HepG2 (cell line): ENCODE data around the gene FBXO10. TPM values are rescaled to one million over a fixed set of nuclear protein-coding genes. Genes with fewer than 3 reads are reported as not detected.

ENCODE experiments used
- ATAC-seq: fragments of 200-7000 bp; cut with Tn5 transposase; 3 replicates; pipeline ENCODE4 v1.9.1; 2020; ENCODE audit warnings: mild to moderate bottlenecking, moderate library complexity
- BruUV-seq: library from RNA; stranded (reverse); fragments of 400-500 nt; replicated peaks from 2 replicates; lab custom pipeline; 2021; lab: Mats Ljungman, UMichigan
- CTCF ChIA-PET: fragments of 300-600 bp; formaldehyde crosslinking; extraction: SDS; loops from one replicate; lab custom pipeline; 2021; ENCODE audit warnings: low total read pairs, inconsistent platforms, low intra/inter-chr PET ratio; lab: Yijun Ruan, JAX
- POLR2A ChIA-PET: fragments of 350-600 bp; sonication (Branson Sonifier 250); formaldehyde crosslinking; loops from one replicate; lab custom pipeline; 2020; ENCODE audit warnings: antibody characterized with exemption, inconsistent platforms; lab: Yijun Ruan, JAX
- DNase-seq: peaks from one replicate; pipeline ENCODE4 v3.0.0-alpha.2; 2015; ENCODE audit warnings: low spot score
- FAIRE-seq: peaks from 3 replicates; lab custom pipeline; 2011; peaks lifted over from hg19 to GRCh38; lab: Jason Lieb, UNC
- H2AFZ ChIP-seq: one replicate; pipeline ENCODE4 v1.6.1; 2011; ENCODE audit warnings: low read length, inconsistent platforms
- H3K27ac ChIP-seq: fragments of 300-600 bp; 3 replicates; pipeline ENCODE4 v1.8.0; 2011; ENCODE audit warnings: mixed run types, mild to moderate bottlenecking, mixed read lengths, low read length, inconsistent platforms; ENCODE audit not compliant: insufficient read depth; ENCODE audit errors: extremely low read length
- H3K27me3 ChIP-seq, 2 experiments: fragments of 200-600 bp in 1 of 2; 2 replicates in 1 of 2; 3 replicates in 1 of 2; pipeline versions ENCODE4 v1.6.0 to v1.8.0; 2011; ENCODE audit warnings: low read length in 2 of 2, mild to moderate bottlenecking in 2 of 2, moderate library complexity in 2 of 2, inconsistent platforms in 1 of 2; ENCODE audit not compliant: insufficient read depth in 2 of 2, control insufficient read depth in 1 of 2
- H3K36me3 ChIP-seq, 2 experiments: fragments of 200-600 bp in 1 of 2; replicated peaks in 1 of 2; 2 replicates in 1 of 2; 3 replicates in 1 of 2; pipeline versions ENCODE4 v1.5.1 to v1.8.0; 2011; ENCODE audit warnings: low read length in 2 of 2, inconsistent platforms in 1 of 2; ENCODE audit not compliant: insufficient read depth in 2 of 2, control insufficient read depth in 1 of 2
- H3K4me1 ChIP-seq: 2 replicates; pipeline ENCODE4 v1.5.1; 2012; ENCODE audit warnings: low read length, inconsistent platforms; ENCODE audit not compliant: insufficient read depth
- H3K4me2 ChIP-seq: 2 replicates; pipeline ENCODE4 v1.6.0; 2011; ENCODE audit warnings: low read depth, low read length, inconsistent platforms
- H3K4me3 ChIP-seq, 3 experiments: fragments of 200-600 bp in 1 of 3; sonication (generic), shearing (Covaris generic) in 1 of 3; replicated peaks in 1 of 3; 2 replicates each; pipeline ENCODE4 v1.5.1; 2011 to 2016; ENCODE audit warnings: low read length in 3 of 3, inconsistent platforms in 2 of 3, low read depth in 2 of 3, mild to moderate bottlenecking in 2 of 3, control low read depth in 1 of 3, mixed read lengths in 1 of 3; ENCODE audit not compliant: insufficient read depth in 1 of 3
- H3K79me2 ChIP-seq: one replicate; pipeline ENCODE4 v1.6.1; 2011; ENCODE audit warnings: low read length, inconsistent platforms; ENCODE audit not compliant: insufficient read depth
- H3K9ac ChIP-seq: 2 replicates; pipeline ENCODE4 v1.6.0; 2011; ENCODE audit warnings: mild to moderate bottlenecking, low read depth, low read length, inconsistent platforms; ENCODE audit not compliant: insufficient read depth
- H3K9me3 ChIP-seq: 2 replicates; pipeline ENCODE4 v1.5.1; 2012; ENCODE audit warnings: mild to moderate bottlenecking, low read length
- H4K20me1 ChIP-seq: 2 replicates; pipeline ENCODE4 v1.6.0; 2011; ENCODE audit warnings: inconsistent platforms, mild to moderate bottlenecking, low read length, moderate library complexity; ENCODE audit not compliant: insufficient read depth
- LCORL ChIP-seq, 2 experiments: fragments of 450-650 bp in 1 of 2; sonication (generic) in 1 of 2; formaldehyde crosslinking in 1 of 2; IDR thresholded peaks; 2 replicates each; pipeline versions ENCODE4 v1.5.0 to v1.6.1; 2017 to 2020; ENCODE audit warnings: antibody characterized with exemption in 1 of 2, missing genetic modification reagents in 1 of 2
- ZBTB40 ChIP-seq, 2 experiments: fragments of 450-650 bp in 1 of 2; sonication (generic) in 1 of 2; formaldehyde crosslinking in 1 of 2; IDR thresholded peaks; 2 replicates each; pipeline versions ENCODE4 v1.6.1 to v1.8.0; 2016 to 2022; ENCODE audit warnings: antibody characterized with exemption in 1 of 2, mild to moderate bottlenecking in 1 of 2, missing genetic modification reagents in 1 of 2
- WGBS: methylation state at CpG from one replicate; pipeline ENCODE4 v1.1.6; 2017; ENCODE audit warnings: low lambda C conversion rate; 5-methylcytosine and 5-hydroxymethylcytosine counted together
- in situ Hi-C: cut with HindIII; loops from 2 replicates; pipeline ENCODE4 v1.10.0; 2017; ENCODE audit warnings: low pct_unique_long_range_greater_than_20kb; ENCODE audit not compliant: extremely low pct_ligation_motif_present
- intact Hi-C: fragments of 100-400 bp; cut with micrococcal nuclease; formaldehyde crosslinking; loops from one replicate; pipeline ENCODE4 v1.10.0; 2022; ENCODE audit not compliant: unreplicated experiment
- polyA plus RNA-seq, 8 experiments: library from polyadenylated mRNA; depleted of rRNA in 3 of 8; stranded (reverse) in 7 of 8; unstranded in 1 of 8; fragments of >200 nt; fragmentation: Illumina TruSeq in 4 of 8; extraction: Trizol in 4 of 8; gene quantifications; 2 replicates each; pipeline versions ENCODE4 v1.2.1 to v1.2.3, GENCODE V29; 2011 to 2016; ENCODE audit warnings: low read depth in 4 of 8, missing spikeins in 1 of 8, mixed read lengths in 1 of 8; ENCODE audit not compliant: insufficient read depth in 1 of 8
- total RNA-seq, 5 experiments: library from RNA; depleted of rRNA; stranded (reverse); fragments of >200 nt; fragmentation: Illumina TruSeq; extraction: Trizol; gene quantifications; 2 replicates each; pipeline ENCODE4 v1.2.3, GENCODE V29; 2016; ENCODE audit warnings: low read depth in 1 of 5

FBXO10 gene
- total and polyA plus RNA-seq, 2 of the 13 experiments (the other 11 are each of a cell fraction or from before 2014, with no cell fraction given): 3.1 to 5.1 TPM

- Histone ChIP-seq H3K9me3 (no peaks in the 10 kb centered on the region), H3K4me2 (no peak overlapping the region), H3K27me3 (no peaks in the 10 kb centered on the region), H3K4me3 (no peak overlapping the region), H3K9ac (no peak overlapping the region), H2AFZ (no peak overlapping the region), H3K79me2 (no peaks in the 10 kb centered on the region), H3K36me3 (peaks cover 26 to 88% of the 10 kb centered on the region in 2 experiments), H4K20me1 (no peaks in the 10 kb centered on the region), H3K27ac (no peak overlapping the region), H3K4me1 (peaks cover 30% of the 10 kb centered on the region)
- no peak for TF ChIP-seq LCORL (IDR thresholded peaks at IDR 0.05)
- no peak for TF ChIP-seq LCORL (CRISPR knock-in tag; IDR thresholded peaks at IDR 0.05)
- TF ChIP-seq ZBTB40 (IDR thresholded peaks at IDR 0.05): peak; percentile 47; the same call in 1 of the 2 replicates
- TF ChIP-seq ZBTB40 (CRISPR knock-in tag; IDR thresholded peaks at IDR 0.05): peak; percentile 95
- intact Hi-C loops: no loop called here
- in situ Hi-C loops: loop anchor here (25.0 kb wide), 3 partner anchors 240 to 865 kb away; partner anchors contain the start of gene SLC25A51
- BruUV-seq: no TSS peak
- DNase-seq: no peak
- 100% methylated on average over 3 of the region's 3 CpGs for WGBS
- ATAC-seq: no peak
- no peak for FAIRE-seq
- ChIA-PET CTCF (no interaction called here), POLR2A (no interaction called here)
These were observed 78.9 kb downstream of the FBXO10 start for GRCh38 chr9:37497320-37497719.
